Activated CD8-positive, alpha-beta memory T cell treated with anti-CD3 and anti-CD28 coated beads for 36 hours (primary cell): Measurements from ENCODE around the gene EDEM3. TPM values are rescaled to one million over a fixed set of nuclear protein-coding genes. Genes with fewer than 3 reads are reported as not detected.
"Not testable (repeated sequence)": the region's sequence is repeated elsewhere in the genome, so short reads cannot be mapped to it uniquely, and the experiment has no call there.

Experiments used
- CTCF ChIA-PET: fragments of 350-600 bp; sonication (Branson Sonifier 250); formaldehyde crosslinking; loops from one replicate; lab custom pipeline; 2021; ENCODE audit warnings: antibody characterized with exemption; lab: Charles Lee
- POLR2A ChIA-PET: fragments of 350-600 bp; sonication (Branson Sonifier 250); formaldehyde crosslinking; loops from one replicate; lab custom pipeline; 2021; ENCODE audit warnings: antibody characterized with exemption; lab: Charles Lee
- total RNA-seq, 2 experiments: library from RNA; stranded (reverse); gene quantifications; one replicate each; pipeline ENCODE4 v1.2.3, GENCODE V29; 2021

Gene EDEM3
- total RNA-seq, 2 experiments from 2014 or later = 19.6 to 22.2 TPM

GRCh38 chr1:184773762-184774320 is 19.2 kb upstream of the EDEM3 start:
- CTCF ChIA-PET = no interaction called here
- POLR2A ChIA-PET = no interaction called here

GRCh38 chr1:184771190-184771691 is 16.6 kb upstream of the EDEM3 start:
- ChIA-PET POLR2A (no interaction called here), CTCF (interaction anchor here (0.5 kb wide), 1 partner anchor 80 kb away, joined by 4 read pairs; no protein-coding TSS in a partner anchor)

- POLR2A ChIA-PET = no interaction called here
- CTCF ChIA-PET = interaction anchor here (0.5 kb wide), 1 partner anchor 79 kb away, joined by 4 read pairs; no protein-coding TSS in a partner anchor
Measured at GRCh38 chr1:184770181-184770979, 15.7 kb upstream of the EDEM3 start.

- POLR2A ChIA-PET = no interaction called here
- CTCF ChIA-PET = no interaction called here
Measured at GRCh38 chr1:184769241-184769640, 14.6 kb upstream of the EDEM3 start.

- ChIA-PET POLR2A (no interaction called here), CTCF (no interaction called here)
Measured at GRCh38 chr1:184768467-184768866, 13.8 kb upstream of the EDEM3 start.

- ChIA-PET CTCF (interaction anchor here (1.0 kb wide), 1 partner anchor 8 kb away, joined by 3 read pairs; no protein-coding TSS in a partner anchor), POLR2A (no interaction called here)
Measured at GRCh38 chr1:184767591-184767990, 12.9 kb upstream of the EDEM3 start.

- ChIA-PET CTCF (interaction anchor here (0.7 kb wide), 1 partner anchor 1991 kb away, joined by 3 read pairs; no protein-coding TSS in a partner anchor), POLR2A (interaction anchor here (0.5 kb wide), 1 partner anchor 504 kb away, joined by 5 read pairs; no protein-coding TSS in a partner anchor)
Measured at GRCh38 chr1:184764483-184764882, 9.8 kb upstream of the EDEM3 start.

GRCh38 chr1:184763520-184763919 is 8.9 kb upstream of the EDEM3 start:
- CTCF ChIA-PET, POLR2A ChIA-PET: not testable (repeated sequence)

GRCh38 chr1:184761969-184762485 is 7.4 kb upstream of the EDEM3 start:
- ChIA-PET POLR2A (no interaction called here), CTCF (no interaction called here)

GRCh38 chr1:184759651-184760050 is 5.0 kb upstream of the EDEM3 start:
- ChIA-PET POLR2A (no interaction called here), CTCF (no interaction called here)

- POLR2A ChIA-PET = no interaction called here
- CTCF ChIA-PET = no interaction called here
Measured at GRCh38 chr1:184759112-184759511, 4.5 kb upstream of the EDEM3 start.

- POLR2A ChIA-PET = no interaction called here
Measured at GRCh38 chr1:184757891-184758290, 3.2 kb upstream of the EDEM3 start.

GRCh38 chr1:184757406-184757805 is 2.7 kb upstream of the EDEM3 start:
- POLR2A ChIA-PET = no interaction called here
- CTCF ChIA-PET = no interaction called here

More at GRCh38 chr1:184757891-184758290, 3.2 kb upstream of the EDEM3 start:
- CTCF ChIA-PET = no interaction called here

GRCh38 chr1:184755226-184756065 is 788 bp upstream of the EDEM3 start:
- ChIA-PET CTCF (no interaction called here), POLR2A (interaction anchor here (0.6 to 2.7 kb wide), 3 partner anchors 12 to 685 kb away, joined by 3 to 15 read pairs (median 8); partner anchors contain the start of gene NIBAN1)

- ChIA-PET CTCF (no interaction called here), POLR2A (interaction anchor here (0.5 to 2.7 kb wide), 4 partner anchors 11 to 292 kb away, joined by 3 to 15 read pairs (median 6); partner anchors contain the start of genes NIBAN1 and RNF2)
Measured at GRCh38 chr1:184753608-184754475, 816 bp downstream of the EDEM3 start.

GRCh38 chr1:184753117-184753516 is 1.5 kb downstream of the EDEM3 start:
- ChIA-PET CTCF (no interaction called here), POLR2A (no interaction called here)

GRCh38 chr1:184752656-184753055 is 2.0 kb downstream of the EDEM3 start:
- CTCF ChIA-PET = no interaction called here

GRCh38 chr1:184748740-184749139 is 5.9 kb downstream of the EDEM3 start:
- POLR2A ChIA-PET = no interaction called here
- CTCF ChIA-PET = no interaction called here

More at GRCh38 chr1:184752656-184753055, 2.0 kb downstream of the EDEM3 start:
- POLR2A ChIA-PET = no interaction called here
